H1 (cell line): ENCODE data around the gene SYK. TPM values are rescaled to one million over a fixed set of nuclear protein-coding genes. Genes with fewer than 3 reads are reported as not detected.

Experiments used
- EGR1 ChIP-seq: IDR thresholded peaks from 2 replicates; pipeline ENCODE4 v1.6.1; 2011; ENCODE audit warnings: low read depth, low read length, borderline replicate concordance
- KDM5A ChIP-seq: fragments of 200-600 bp; IDR thresholded peaks from 2 replicates; pipeline ENCODE4 v1.7.1; 2012; ENCODE audit warnings: mild to moderate bottlenecking, low read length, inconsistent platforms, mixed read lengths
- POLR2A ChIP-seq, 2 experiments: IDR thresholded peaks; 1 replicate in 1 of 2; 2 replicates in 1 of 2; pipeline ENCODE4 v1.6.1; 2011; ENCODE audit warnings: low read depth in 2 of 2, low read length in 2 of 2, mild to moderate bottlenecking in 2 of 2; ENCODE audit errors: control extremely low read depth in 1 of 2
- RNF2 ChIP-seq: fragments of 200-900, 300-1000 bp; sonication (generic); IDR thresholded peaks from 2 replicates; pipeline ENCODE4 v1.7.1; 2016; ENCODE audit warnings: borderline replicate concordance, low read depth, mild to moderate bottlenecking, antibody characterized with exemption, low read length; ENCODE audit not compliant: poor library complexity, severe bottlenecking; ENCODE audit errors: missing control alignments
- SP4 ChIP-seq: IDR thresholded peaks from 2 replicates; pipeline ENCODE4 v1.6.1; 2012; ENCODE audit warnings: low read length, inconsistent platforms
- polyA plus RNA-seq, 7 experiments: library from polyadenylated mRNA; depleted of rRNA in 3 of 7; stranded (reverse) in 5 of 7; unstranded in 2 of 7; fragments of >200 nt in 5 of 7; fragments of 200-250 nt in 2 of 7; gene quantifications; 1 replicate in 5 of 7; 2 replicates in 1 of 7; 4 replicates in 1 of 7; pipeline versions ENCODE4 v1.2.1 to v1.2.3, GENCODE V29; 2011 to 2013; ENCODE audit warnings: missing spikeins in 2 of 7, mixed read lengths in 2 of 7
- total RNA-seq: library from RNA; stranded (reverse); fragmentation: NEBNext Ultra II Directional; extraction: Animal tissue kit (Norgen Biotek cat#: 25700); gene quantifications from 2 replicates; pipeline ENCODE4 v1.2.1, GENCODE V29; 2021

SYK gene
- total and polyA plus RNA-seq, 2 of the 8 experiments (the other 6 are each of a cell fraction or from before 2014, with no cell fraction given) = 1.5 to 4.4 TPM

- TF ChIP-seq RNF2 (no peak), KDM5A (no peak), POLR2A (IDR thresholded peaks at IDR 0.05; ENCODE audit: control extremely low read depth in 1 of 2, low read depth in 2 of 2, low read length in 2 of 2) (no peak), EGR1 (peak; percentile 56; the same call in 1 of the 2 replicates), SP4 (no peak)
Observed at GRCh38 chr9:90801241-90801972, at the start of gene SYK (continued).
